GM08714 (cell line): ENCODE measurements around the gene KIF21A.

ENCODE experiments used
- H3K4me3 ChIP-seq: fragments of 200-500 bp; sonication (Bioruptor generic); 2 replicates; pipeline ENCODE4 v1.5.1; 2014; ENCODE audit warnings: mild to moderate bottlenecking, low read length, inconsistent platforms
- ZNF274 ChIP-seq: IDR thresholded peaks from 2 replicates; pipeline ENCODE4 v1.6.1; 2012; ENCODE audit warnings: mild to moderate bottlenecking, low read depth, low read length

KIF21A gene

DNA sequence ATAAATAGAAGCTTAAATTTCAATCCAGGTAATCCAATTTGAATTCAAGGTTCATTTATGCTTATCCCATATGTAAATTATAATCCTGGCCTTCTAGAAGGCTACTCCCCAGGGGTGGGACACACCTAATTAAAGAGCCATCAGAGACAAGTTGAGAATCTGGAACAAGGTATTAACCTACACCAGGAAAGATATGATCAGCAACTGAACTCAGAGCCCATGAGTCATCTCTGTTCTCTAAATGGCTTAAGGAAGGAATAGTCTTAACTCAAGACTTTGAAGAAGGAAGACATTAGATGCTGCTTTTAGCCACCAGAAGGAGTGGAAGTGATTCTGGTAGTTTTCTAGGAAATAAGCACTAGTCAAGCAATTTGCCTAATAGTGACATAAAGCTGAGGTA is 88.0 kb downstream of the KIF21A start:
- H3K4me3 ChIP-seq: no peak overlapping the region
- no peak for TF ChIP-seq ZNF274

DNA sequence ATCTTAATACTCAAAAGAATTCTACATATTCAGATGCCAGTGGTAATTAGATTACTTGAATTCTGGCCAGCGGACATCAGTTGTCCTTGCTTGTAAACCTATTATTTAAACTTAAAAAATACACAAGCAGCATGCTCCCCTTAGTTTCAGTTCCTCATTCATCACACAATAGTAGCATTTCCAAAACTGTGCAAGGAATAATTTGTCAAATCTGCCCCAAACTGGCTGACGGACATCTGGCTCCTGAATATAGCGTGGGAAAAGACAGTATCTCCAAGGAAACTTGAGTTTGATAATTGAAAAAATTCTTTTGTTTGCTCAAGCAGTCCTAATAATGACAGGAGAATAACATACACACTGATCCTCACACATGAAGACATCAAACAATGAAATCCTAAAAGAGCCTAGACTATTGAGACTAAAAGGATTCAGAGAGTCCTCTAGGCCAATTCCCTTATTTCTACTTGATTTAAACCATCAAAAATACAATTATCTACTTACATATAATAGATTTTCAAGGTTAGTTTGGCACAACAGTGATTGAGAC is 90.4 kb downstream of the KIF21A start:
- H3K4me3 ChIP-seq: no peak overlapping the region

DNA sequence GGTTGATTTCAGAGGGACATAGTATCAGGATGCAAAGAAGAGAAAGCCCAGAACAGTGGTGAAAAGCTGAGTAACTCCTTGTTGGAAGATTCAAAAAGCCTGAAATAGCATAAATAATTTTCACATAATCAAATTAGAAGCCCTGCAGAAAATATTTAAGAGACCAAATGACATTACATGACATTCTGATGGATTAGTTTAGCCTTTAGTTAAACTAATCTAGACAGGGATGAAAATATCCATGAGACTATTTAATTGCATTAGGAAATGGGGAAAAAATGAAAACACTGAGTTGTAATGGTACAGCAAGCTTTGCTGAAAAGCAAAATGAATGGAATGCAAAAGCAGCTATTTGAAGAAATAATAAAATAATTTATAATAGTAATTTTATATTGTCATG is 91.8 kb downstream of the KIF21A start:
- H3K4me3 ChIP-seq: no peak overlapping the region
- no peak for TF ChIP-seq ZNF274

More for the DNA sequence above, 90.4 kb downstream of the KIF21A start:
- no peak for TF ChIP-seq ZNF274

DNA sequence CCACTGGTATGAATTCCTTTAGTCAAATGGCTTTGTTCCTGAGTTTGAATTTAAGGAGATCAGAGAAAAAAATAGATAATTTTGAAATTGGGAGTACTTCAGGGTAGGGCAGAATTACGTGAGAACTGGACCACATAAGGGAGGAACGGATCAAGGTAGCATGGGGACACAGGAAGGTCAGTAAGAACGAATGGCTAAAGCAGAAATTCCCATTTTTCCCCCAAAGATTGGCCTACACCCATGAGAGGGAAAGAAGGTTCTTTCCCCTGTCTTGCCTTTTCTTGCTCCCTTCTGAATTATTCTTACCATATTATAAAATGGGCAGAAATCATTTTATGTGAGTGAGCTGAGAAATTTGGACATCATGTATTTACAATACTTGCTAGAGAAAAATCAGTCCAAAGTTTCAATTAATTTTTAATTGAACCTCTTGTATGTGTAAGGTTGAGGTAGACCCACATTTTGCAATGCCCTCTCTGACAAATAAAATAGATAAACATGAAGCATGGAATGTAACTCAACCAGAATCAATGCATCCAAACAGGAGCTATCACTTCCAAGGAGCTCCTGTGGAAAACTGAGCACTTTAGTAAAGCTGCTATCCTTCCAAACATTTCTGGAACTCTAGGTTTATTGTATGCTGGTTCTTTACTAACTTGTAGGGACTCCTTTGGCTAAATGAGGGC is 93.8 kb downstream of the KIF21A start:
- no peak for TF ChIP-seq ZNF274
- H3K4me3 ChIP-seq: no peak overlapping the region

DNA sequence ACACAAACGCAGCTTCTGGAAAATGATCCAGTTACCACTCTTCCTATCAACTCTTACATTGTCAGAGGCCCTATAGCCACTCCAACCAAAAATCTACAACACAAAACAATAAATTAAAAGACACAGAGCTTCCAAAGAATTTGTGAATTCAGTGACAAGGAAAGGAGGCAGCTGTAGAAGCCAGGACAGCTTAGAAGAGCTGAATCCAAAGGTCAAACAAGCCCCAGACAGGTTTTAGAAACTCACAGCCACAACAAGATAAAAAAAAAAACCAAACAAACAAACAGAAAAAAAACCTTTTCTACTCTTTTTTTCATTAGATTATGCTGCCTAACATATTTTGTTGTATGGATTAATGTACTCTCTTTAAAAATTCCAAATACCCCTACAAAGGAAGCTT is 94.4 kb downstream of the KIF21A start:
- H3K4me3 ChIP-seq: no peak overlapping the region
- TF ChIP-seq ZNF274: no peak

DNA sequence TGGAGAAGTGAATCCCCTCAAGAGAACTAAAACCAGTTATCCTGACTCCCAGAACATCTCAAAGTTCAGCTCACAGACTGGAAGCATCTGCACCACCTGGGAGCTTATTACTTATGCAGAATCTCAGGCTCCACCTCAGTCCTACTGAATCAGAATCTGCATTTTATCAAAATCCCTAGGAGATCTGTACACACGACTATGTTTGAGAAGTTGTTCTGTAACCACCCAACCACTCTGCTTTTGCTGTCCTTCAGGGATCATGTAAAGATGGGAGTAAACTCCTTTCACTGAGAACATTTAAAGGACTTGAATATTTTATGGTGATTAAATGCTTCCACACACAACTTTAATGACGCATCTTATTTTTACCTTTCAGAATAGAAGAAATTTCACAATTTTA is 98.0 kb downstream of the KIF21A start:
- no peak overlapping the region for H3K4me3 ChIP-seq
- TF ChIP-seq ZNF274: no peak

DNA sequence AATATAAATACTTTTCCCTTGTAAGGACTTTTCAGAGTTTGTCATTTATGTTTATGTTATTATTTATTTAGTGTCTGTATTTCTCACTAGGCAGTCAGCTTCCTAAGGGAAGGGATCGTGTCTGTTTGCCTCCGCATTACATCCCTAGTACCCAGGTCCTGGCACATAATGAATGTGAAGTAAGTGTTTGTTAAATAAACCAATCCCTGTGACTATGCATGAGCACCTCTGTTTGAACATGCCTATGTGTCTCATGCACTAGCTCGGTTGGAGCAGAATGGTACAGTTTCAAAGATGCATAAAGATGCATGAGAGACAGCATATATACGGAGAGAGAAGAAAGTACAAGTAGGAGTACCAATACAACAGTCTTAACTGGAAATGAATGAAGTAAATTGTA is 99.3 kb downstream of the KIF21A start:
- no peak overlapping the region for H3K4me3 ChIP-seq
- TF ChIP-seq ZNF274: no peak

DNA sequence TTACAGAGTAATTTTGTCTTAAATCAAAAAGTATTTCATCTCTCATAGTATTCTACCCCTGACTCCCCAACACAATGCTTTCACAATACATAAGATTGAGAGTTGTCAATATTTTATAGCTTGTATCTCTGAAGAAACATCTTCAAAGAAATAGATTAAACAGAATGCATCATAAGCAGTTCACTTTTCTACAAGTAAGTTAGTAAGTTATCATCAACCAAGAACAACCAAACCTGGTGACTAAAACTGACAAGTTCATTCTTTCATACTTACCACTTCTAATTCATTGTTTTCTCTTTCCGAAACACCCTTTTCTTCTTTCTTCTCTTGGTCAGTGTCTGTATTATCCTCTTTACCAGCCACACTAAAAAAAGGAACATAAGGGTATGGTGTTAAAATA is 101.2 kb downstream of the KIF21A start:
- no peak for TF ChIP-seq ZNF274
- no peak overlapping the region for H3K4me3 ChIP-seq

DNA sequence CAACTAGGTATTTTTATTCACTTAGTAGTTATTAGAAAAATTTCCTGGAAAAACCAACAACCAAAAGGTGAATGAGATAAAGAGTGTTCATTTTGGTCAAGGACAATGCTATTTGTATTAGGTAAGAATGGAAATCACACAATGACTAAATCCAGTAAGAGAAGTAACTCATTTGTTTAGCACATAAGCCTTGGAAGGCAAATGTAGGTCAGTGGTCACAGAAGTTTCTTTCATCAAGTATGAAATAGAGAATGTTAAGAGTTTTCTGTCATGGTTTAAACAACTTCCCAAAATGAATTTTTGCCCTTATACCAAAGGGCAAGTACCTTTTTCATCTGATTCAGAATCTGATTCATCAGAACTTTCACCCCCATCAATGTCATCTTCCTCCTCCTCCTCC is 101.7 kb downstream of the KIF21A start:
- no peak for TF ChIP-seq ZNF274
- no peak overlapping the region for H3K4me3 ChIP-seq

DNA sequence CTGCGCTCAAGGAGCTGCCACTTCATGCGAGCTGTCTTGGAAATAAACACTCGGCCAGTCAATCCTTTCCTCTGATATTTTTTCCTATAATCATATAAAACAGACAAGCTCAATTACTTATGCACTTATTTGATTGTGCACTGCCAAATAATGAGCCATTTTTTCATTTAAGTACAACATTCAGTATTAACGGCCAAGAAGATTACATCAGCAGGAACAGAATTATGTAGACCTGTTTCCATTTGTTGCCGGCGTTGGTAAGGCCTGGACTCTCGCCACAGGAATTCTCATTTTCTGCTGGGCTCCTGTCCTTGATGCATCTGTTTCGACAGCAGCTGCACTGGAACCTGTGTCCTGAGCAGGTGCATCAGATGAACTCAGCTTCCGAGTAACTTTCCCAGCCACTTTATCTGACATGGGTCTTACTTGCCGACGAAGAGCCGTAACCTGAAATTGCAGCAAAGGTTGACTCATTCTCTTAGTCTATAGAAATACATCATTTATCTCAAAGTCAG is 110.2 kb downstream of the KIF21A start:
- no peak for TF ChIP-seq ZNF274
- no peak overlapping the region for H3K4me3 ChIP-seq

DNA sequence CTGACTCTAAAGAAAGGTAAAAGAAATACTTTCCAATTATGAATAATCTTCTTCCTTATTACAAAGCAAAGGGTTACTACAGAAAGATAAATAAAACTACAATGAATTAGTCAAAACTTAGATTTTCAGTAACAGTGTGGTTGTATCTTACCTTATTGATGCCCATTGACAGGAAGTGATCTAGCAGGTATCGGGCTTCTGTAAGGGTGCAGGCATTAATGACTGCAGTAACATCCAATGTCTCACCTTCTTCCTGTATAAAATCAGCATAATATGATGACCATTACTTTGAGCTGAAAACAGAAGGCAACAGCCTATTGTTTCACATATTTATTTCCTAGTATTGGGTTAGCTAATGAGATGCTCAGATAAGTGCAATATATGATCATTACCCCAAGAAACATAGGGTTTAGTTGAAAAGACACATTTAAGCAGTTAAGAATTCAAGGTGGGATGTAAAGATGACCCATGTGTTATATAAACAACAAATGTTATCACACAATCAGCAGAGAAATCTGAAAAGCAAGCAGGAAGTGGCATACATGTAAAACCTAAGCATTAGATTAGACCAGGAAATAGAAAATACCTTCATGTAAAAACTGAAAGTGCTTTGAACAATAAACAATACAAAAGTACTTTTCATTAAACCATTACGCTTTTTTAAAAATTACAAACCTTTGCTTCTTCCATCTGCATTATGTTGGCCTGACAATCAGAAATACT is 111.2 kb downstream of the KIF21A start:
- TF ChIP-seq ZNF274: no peak
- H3K4me3 ChIP-seq: no peak overlapping the region

DNA sequence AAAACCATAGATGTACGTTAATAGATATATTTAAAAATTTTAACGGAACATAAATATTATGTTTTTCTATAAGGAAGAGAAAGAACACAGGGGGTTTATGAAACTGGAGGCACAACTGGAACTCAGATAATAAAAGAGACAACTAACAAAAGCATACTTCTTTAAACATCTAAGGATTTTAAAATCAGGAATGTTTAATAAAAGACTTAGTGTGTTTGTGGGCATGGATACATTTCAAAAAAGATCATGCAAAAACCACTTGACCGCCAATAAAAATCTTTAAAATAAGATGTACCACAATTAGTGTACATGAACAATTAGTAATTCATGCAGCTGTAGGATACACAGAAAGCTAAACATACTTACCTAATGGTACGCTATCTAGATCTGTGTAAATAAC is 113.0 kb downstream of the KIF21A start:
- H3K4me3 ChIP-seq: no peak overlapping the region
- TF ChIP-seq ZNF274: no peak

DNA sequence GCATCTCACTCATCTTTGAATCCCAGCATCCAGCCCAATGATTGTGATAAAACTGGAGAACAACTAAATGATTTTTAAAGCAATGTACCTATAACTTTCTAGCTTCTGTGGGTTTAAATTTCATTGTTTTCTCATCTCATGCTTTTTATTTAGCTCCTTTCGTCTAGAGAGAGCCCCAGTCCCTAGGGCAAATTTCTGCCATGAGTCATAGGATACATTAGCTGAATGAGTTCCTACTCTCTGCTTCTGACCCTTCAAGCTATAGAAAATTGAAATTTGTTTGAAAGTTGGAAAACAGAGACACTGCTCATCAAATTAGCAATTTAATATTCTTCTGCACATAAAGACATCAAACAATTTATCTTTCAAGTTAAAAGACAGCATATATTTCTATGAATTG is 113.9 kb downstream of the KIF21A start:
- no peak overlapping the region for H3K4me3 ChIP-seq
- TF ChIP-seq ZNF274: no peak

DNA sequence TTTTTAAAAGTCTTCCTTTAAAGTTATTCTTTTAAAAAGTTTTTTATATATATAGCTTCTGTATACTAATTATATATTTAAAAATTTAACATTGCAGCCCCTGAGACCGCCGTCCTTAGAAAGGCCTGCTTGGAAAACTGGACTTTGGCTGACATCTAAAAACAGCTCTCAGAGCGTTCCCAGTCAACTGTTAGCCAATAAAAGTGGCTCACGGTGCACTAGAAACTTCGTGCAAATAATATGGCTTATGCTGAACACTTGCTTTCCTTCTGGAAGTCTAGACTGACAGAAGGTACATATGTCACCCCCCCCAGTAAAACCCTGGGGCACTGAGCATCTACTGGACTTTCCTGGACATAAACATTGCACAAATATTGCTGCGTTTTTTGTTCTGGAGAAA is 115.0 kb downstream of the KIF21A start:
- H3K4me3 ChIP-seq: no peak overlapping the region
- TF ChIP-seq ZNF274: no peak

DNA sequence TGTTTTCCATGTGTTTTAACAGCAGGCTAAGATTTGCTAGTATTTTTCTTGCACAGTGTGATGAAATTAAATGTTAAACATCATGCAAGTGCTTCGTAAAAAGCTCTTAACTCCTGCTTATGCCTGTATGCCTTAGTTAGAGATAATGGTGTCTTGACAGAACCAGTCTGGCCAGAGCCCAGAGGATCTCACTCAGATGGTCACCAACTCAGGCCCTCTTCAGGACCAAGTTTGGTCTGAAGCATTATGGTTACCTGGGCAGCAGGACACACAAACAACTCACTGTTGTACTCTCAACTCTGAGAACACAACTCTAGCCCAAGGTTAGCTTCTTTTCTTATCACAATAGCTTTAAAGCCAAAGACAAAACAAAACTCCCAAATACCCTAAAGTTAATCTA is 115.4 kb downstream of the KIF21A start:
- H3K4me3 ChIP-seq: no peak overlapping the region
- no peak for TF ChIP-seq ZNF274
